Colon (tissue), 2 donors: Measurements from ENCODE around the gene PROM2.

ENCODE experiments used
- FAIRE-seq: peaks from 2 replicates; lab custom pipeline; 2012; peaks lifted over from hg19 to GRCh38; lab: Jason Lieb, UNC
- donor health status: control.
- donor health status: control.

The PROM2 gene

GRCh38 chr2:95306336-95306895 is 32.2 kb downstream of the PROM2 start:
- no peak for FAIRE-seq

GRCh38 chr2:95307036-95307435 is 32.8 kb downstream of the PROM2 start:
- no peak for FAIRE-seq

- FAIRE-seq = no peak
These were observed 33.6 kb downstream of the PROM2 start for GRCh38 chr2:95307878-95308277.

GRCh38 chr2:95308426-95308990 is 34.3 kb downstream of the PROM2 start:
- FAIRE-seq = no peak

GRCh38 chr2:95309599-95309998 is 35.4 kb downstream of the PROM2 start:
- no peak for FAIRE-seq

- FAIRE-seq = no peak
These were observed 36.0 kb downstream of the PROM2 start for GRCh38 chr2:95310216-95310615.

GRCh38 chr2:95310651-95311050 is 36.4 kb downstream of the PROM2 start:
- no peak for FAIRE-seq

GRCh38 chr2:95311815-95312542 is 37.7 kb downstream of the PROM2 start:
- FAIRE-seq = no peak

GRCh38 chr2:95312543-95313201 is 38.4 kb downstream of the PROM2 start:
- no peak for FAIRE-seq

- FAIRE-seq = no peak
These were observed 39.3 kb downstream of the PROM2 start for GRCh38 chr2:95313296-95314131.

- no peak for FAIRE-seq
These were observed 40.3 kb downstream of the PROM2 start for GRCh38 chr2:95314598-95314963.

- no peak for FAIRE-seq
These were observed 40.8 kb downstream of the PROM2 start for GRCh38 chr2:95314964-95315611.

GRCh38 chr2:95315801-95316411 is 41.7 kb downstream of the PROM2 start:
- FAIRE-seq = no peak

GRCh38 chr2:95316466-95317122 is 42.3 kb downstream of the PROM2 start:
- no peak for FAIRE-seq

GRCh38 chr2:95317123-95317500 is 42.9 kb downstream of the PROM2 start:
- no peak for FAIRE-seq

- no peak for FAIRE-seq
These were observed 43.6 kb downstream of the PROM2 start for GRCh38 chr2:95317665-95318425.

- no peak for FAIRE-seq
These were observed 44.4 kb downstream of the PROM2 start for GRCh38 chr2:95318431-95319220.

GRCh38 chr2:95319481-95320343 is 45.5 kb downstream of the PROM2 start:
- FAIRE-seq = no peak
